HUES48 (cell line): ENCODE measurements around the gene SPAG6.

Experiments used
- H3K27ac ChIP-seq: one replicate; pipeline ENCODE4 v1.7.0; 2013; ENCODE audit warnings: low read depth, low read length, inconsistent platforms
- H3K27me3 ChIP-seq: 2 replicates; pipeline ENCODE4 v1.6.1; 2013; ENCODE audit warnings: mild to moderate bottlenecking, low read length; ENCODE audit not compliant: control insufficient read depth, insufficient read depth
- H3K36me3 ChIP-seq: 2 replicates; pipeline ENCODE4 v1.6.1; 2013; ENCODE audit warnings: low read length; ENCODE audit not compliant: control insufficient read depth, insufficient read depth
- H3K4me1 ChIP-seq: 2 replicates; pipeline ENCODE4 v1.6.1; 2013; ENCODE audit warnings: mild to moderate bottlenecking, low read length; ENCODE audit not compliant: control insufficient read depth, insufficient read depth
- H3K4me3 ChIP-seq: 2 replicates; pipeline ENCODE4 v1.5.1; 2013; ENCODE audit warnings: mild to moderate bottlenecking, low read depth, low read length
- H3K9ac ChIP-seq: 2 replicates; pipeline ENCODE4 v1.6.1; 2013; ENCODE audit warnings: mild to moderate bottlenecking, low read depth, low read length, moderate library complexity
- H3K9me3 ChIP-seq: 2 replicates; pipeline ENCODE4 v1.6.1; 2013; ENCODE audit warnings: low read length; ENCODE audit not compliant: control insufficient read depth, insufficient read depth

Gene SPAG6

GRCh38 chr10:22316286-22317075, 28.8 kb upstream of the SPAG6 start, which contains the start of gene COMMD3:
Gene COMMD3 (plus strand): TSS chr10:22316388. CDS start chr10:22316418, 30 bp downstream.
- no peaks in the 10 kb centered on the region for H3K9me3 ChIP-seq
- H3K36me3 ChIP-seq: no peaks in the 10 kb centered on the region
- H3K4me1 ChIP-seq: peaks cover 30% of the 10 kb centered on the region
- peak within 1 kb of the TSS; percentile 68 for H3K27ac ChIP-seq
- H3K27me3 ChIP-seq: peaks cover 76% of the 10 kb centered on the region
- peak within 1 kb of the TSS; percentile 61 for H3K9ac ChIP-seq
- peak within 1 kb of the TSS; percentile 81 for H3K4me3 ChIP-seq

GRCh38 chr10:22317076-22317370, 28.3 kb upstream of the SPAG6 start:
- Histone ChIP-seq H3K36me3 (no peaks in the 10 kb centered on the region), H3K9ac (no peak overlapping the region), H3K27ac (no peak overlapping the region), H3K27me3 (peaks cover 78% of the 10 kb centered on the region), H3K4me3 (peak overlapping the region; percentile 81), H3K9me3 (no peaks in the 10 kb centered on the region), H3K4me1 (peaks cover 30% of the 10 kb centered on the region)

GRCh38 chr10:22317771-22318565, 27.3 kb upstream of the SPAG6 start:
- H3K9me3 ChIP-seq: no peaks in the 10 kb centered on the region
- H3K9ac ChIP-seq: no peak overlapping the region
- H3K4me3 ChIP-seq: no peak overlapping the region
- H3K27ac ChIP-seq: no peak overlapping the region
- no peaks in the 10 kb centered on the region for H3K36me3 ChIP-seq
- H3K27me3 ChIP-seq: peaks cover 83% of the 10 kb centered on the region
- H3K4me1 ChIP-seq: peaks cover 39% of the 10 kb centered on the region

GRCh38 chr10:22318772-22319171, 26.5 kb upstream of the SPAG6 start:
- Histone ChIP-seq H3K4me3 (no peak overlapping the region), H3K27ac (no peak overlapping the region), H3K9ac (no peak overlapping the region), H3K9me3 (no peaks in the 10 kb centered on the region), H3K27me3 (peaks cover 83% of the 10 kb centered on the region), H3K4me1 (peaks cover 45% of the 10 kb centered on the region), H3K36me3 (no peaks in the 10 kb centered on the region)

GRCh38 chr10:22319547-22319979, 25.7 kb upstream of the SPAG6 start:
- no peak overlapping the region for H3K9ac ChIP-seq
- peaks cover 83% of the 10 kb centered on the region for H3K27me3 ChIP-seq
- H3K4me3 ChIP-seq: no peak overlapping the region

GRCh38 chr10:22319980-22320558, 25.2 kb upstream of the SPAG6 start:
- H3K27ac ChIP-seq: no peak overlapping the region
- H3K27me3 ChIP-seq: peaks cover 83% of the 10 kb centered on the region
- no peak overlapping the region for H3K9ac ChIP-seq
- H3K4me1 ChIP-seq: peaks cover 58% of the 10 kb centered on the region
- H3K9me3 ChIP-seq: no peaks in the 10 kb centered on the region
- H3K4me3 ChIP-seq: peak overlapping the region; percentile 49
- H3K36me3 ChIP-seq: no peaks in the 10 kb centered on the region

More at GRCh38 chr10:22319547-22319979, 25.7 kb upstream of the SPAG6 start:
- Histone ChIP-seq H3K27ac (no peak overlapping the region), H3K36me3 (no peaks in the 10 kb centered on the region), H3K9me3 (no peaks in the 10 kb centered on the region), H3K4me1 (peaks cover 53% of the 10 kb centered on the region)

- Histone ChIP-seq H3K27ac (peak within 1 kb of the TSS; percentile 17), H3K4me3 (peak within 1 kb of the TSS; percentile 68), H3K27me3 (peaks cover 80% of the 10 kb centered on the region), H3K4me1 (peaks cover 56% of the 10 kb centered on the region), H3K9me3 (no peaks in the 10 kb centered on the region), H3K9ac (peak within 1 kb of the TSS; percentile 54; the same call in 1 of the 2 replicates), H3K36me3 (no peaks in the 10 kb centered on the region)
These were observed 24.6 kb upstream of the SPAG6 start, which contains the start of gene BMI1 for GRCh38 chr10:22320591-22321155. Gene BMI1 (plus strand): TSS chr10:22321099. CDS start chr10:22326450, 5,351 bp downstream.

- peaks cover 59% of the 10 kb centered on the region for H3K4me1 ChIP-seq
- peaks cover 82% of the 10 kb centered on the region for H3K27me3 ChIP-seq
- H3K4me3 ChIP-seq: peak overlapping the region; percentile 68
- peak overlapping the region; percentile 54; the same call in 1 of the 2 replicates for H3K9ac ChIP-seq
- no peaks in the 10 kb centered on the region for H3K36me3 ChIP-seq
- peak overlapping the region; percentile 17 for H3K27ac ChIP-seq
- no peaks in the 10 kb centered on the region for H3K9me3 ChIP-seq
These were observed 24.0 kb upstream of the SPAG6 start for GRCh38 chr10:22321156-22321923.

GRCh38 chr10:22321924-22322640, 23.2 kb upstream of the SPAG6 start:
- Histone ChIP-seq H3K27me3 (peaks cover 82% of the 10 kb centered on the region), H3K4me3 (peak overlapping the region; percentile 60), H3K9ac (peak overlapping the region; percentile 52; the same call in 1 of the 2 replicates), H3K9me3 (no peaks in the 10 kb centered on the region), H3K27ac (no peak overlapping the region), H3K36me3 (no peaks in the 10 kb centered on the region), H3K4me1 (peaks cover 63% of the 10 kb centered on the region)
